Endodermal cell (in vitro differentiated cells): ENCODE data around the gene MTHFD2L. TPM values are rescaled to one million over a fixed set of nuclear protein-coding genes. Genes with fewer than 3 reads are reported as not detected.

Experiments
- DNase-seq: peaks from one replicate; pipeline ENCODE4 v3.0.0-alpha.2; 2017
- H3K27ac ChIP-seq: 2 replicates; pipeline ENCODE4 v1.5.1; 2013; ENCODE audit warnings: mild to moderate bottlenecking, low read depth, low read length, moderate library complexity
- H3K27me3 ChIP-seq: 2 replicates; pipeline ENCODE4 v1.6.1; 2013; ENCODE audit warnings: mild to moderate bottlenecking, low read length, moderate library complexity; ENCODE audit not compliant: insufficient read depth, control insufficient read depth, poor library complexity, severe bottlenecking
- H3K36me3 ChIP-seq: 2 replicates; pipeline ENCODE4 v1.7.0; 2013; ENCODE audit warnings: mild to moderate bottlenecking, low read length, moderate library complexity; ENCODE audit not compliant: control insufficient read depth, insufficient read depth
- H3K4me1 ChIP-seq: one replicate; pipeline ENCODE4 v1.7.0; 2013; ENCODE audit warnings: low read length; ENCODE audit not compliant: control insufficient read depth, insufficient read depth
- H3K4me3 ChIP-seq: 2 replicates; pipeline ENCODE4 v1.5.1; 2013; ENCODE audit warnings: mild to moderate bottlenecking, low read length, moderate library complexity
- H3K9ac ChIP-seq: 2 replicates; pipeline ENCODE4 v1.6.1; 2013; ENCODE audit warnings: mild to moderate bottlenecking, low read length, moderate library complexity; ENCODE audit not compliant: poor library complexity, severe bottlenecking; ENCODE audit errors: extremely low read depth
- H3K9me3 ChIP-seq: 2 replicates; pipeline ENCODE4 v1.6.1; 2013; ENCODE audit warnings: mild to moderate bottlenecking, low read length, moderate library complexity; ENCODE audit not compliant: control insufficient read depth
- H3K27ac Mint-ChIP-seq: 2 replicates; pipeline ENCODE4 v1.8.0; 2020; ENCODE audit warnings: mixed read lengths
- H3K27me3 Mint-ChIP-seq: 2 replicates; pipeline ENCODE4 v1.8.0; 2021; ENCODE audit warnings: mild to moderate bottlenecking, mixed read lengths; ENCODE audit not compliant: insufficient read depth
- H3K36me3 Mint-ChIP-seq: 2 replicates; pipeline ENCODE4 v1.8.0; 2020; ENCODE audit warnings: low read depth, mixed read lengths
- H3K4me1 Mint-ChIP-seq: 2 replicates; pipeline ENCODE4 v1.8.0; 2020; ENCODE audit warnings: mixed read lengths
- H3K4me3 Mint-ChIP-seq: 2 replicates; pipeline ENCODE4 v1.8.0; 2020; ENCODE audit warnings: mild to moderate bottlenecking, moderate library complexity, mixed read lengths
- H3K9me3 Mint-ChIP-seq: 2 replicates; pipeline ENCODE4 v1.8.0; 2020; ENCODE audit warnings: mild to moderate bottlenecking, mixed read lengths
- WGBS, 2 experiments: methylation state at CpG; one replicate each; pipeline versions ENCODE4 v1.1.5 to v1.1.7; 2013; ENCODE audit warnings: missing lambda C conversion rate in 2 of 2, mixed read lengths in 1 of 2; ENCODE audit not compliant: insufficient coverage in 1 of 2, insufficient read length in 1 of 2; 5-methylcytosine and 5-hydroxymethylcytosine counted together
- total RNA-seq, 2 donors: library from RNA; stranded (reverse); fragmentation: NEBNext Ultra II Directional in 1 of 2; extraction: Animal tissue kit (Norgen Biotek cat#: 25700) in 1 of 2; gene quantifications; 2 replicates in 1 of 2; 3 replicates in 1 of 2; pipeline ENCODE4 v1.2.1, GENCODE V29; 2021
- TF ChIP-seq, protein P1 (sequence below): fragments of 200-600 bp; sonication (generic); conservative IDR thresholded peaks from 2 replicates; pipeline ENCODE4 v1.5.0; 2021; ENCODE audit warnings: antibody characterized with exemption, mild to moderate bottlenecking

Gene MTHFD2L
- total RNA-seq, 2 donors from 2014 or later, result 10.4 to 11.5 TPM

DNA sequence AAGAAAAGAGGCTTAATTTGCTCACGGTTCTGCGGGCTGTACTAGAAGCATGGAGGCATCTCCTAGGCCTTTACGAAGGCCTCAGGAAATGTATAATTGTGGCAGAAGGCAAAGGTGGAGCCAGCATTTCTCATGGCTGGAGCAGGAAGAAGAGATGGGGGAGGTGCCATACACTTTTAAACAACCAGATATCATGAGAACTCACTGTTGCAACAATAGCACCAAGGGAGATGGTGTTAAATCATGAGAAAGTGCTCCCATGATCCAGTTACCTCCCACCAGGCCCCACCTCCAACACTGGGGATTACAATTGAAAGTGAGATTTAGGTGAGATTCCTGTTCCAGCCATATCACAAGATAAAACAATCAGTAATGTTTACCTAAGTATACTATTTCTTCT lies 45.5 kb downstream of the MTHFD2L start:
- no peak for DNase-seq
- H3K27me3 Mint-ChIP-seq, result peaks cover 8% of the 10 kb centered on the region
- no peak overlapping the region for H3K27ac Mint-ChIP-seq
- Histone ChIP-seq H3K4me1 (peaks cover 7% of the 10 kb centered on the region), H3K9me3 (no peaks in the 10 kb centered on the region), H3K9ac (no peak overlapping the region), H3K36me3 (no peaks in the 10 kb centered on the region), H3K4me3 (no peak overlapping the region), H3K27me3 (peaks cover 27% of the 10 kb centered on the region), H3K27ac (no peak overlapping the region)
- H3K4me3 Mint-ChIP-seq, result peak overlapping the region; percentile 2
- no peaks in the 10 kb centered on the region for H3K36me3 Mint-ChIP-seq
- H3K4me1 Mint-ChIP-seq, result peaks cover 45% of the 10 kb centered on the region
- 80 to 93% methylated on average over 2 to 3 of the region's 3 CpGs for WGBS, 2 experiments
- TF ChIP-seq, protein P1, sequence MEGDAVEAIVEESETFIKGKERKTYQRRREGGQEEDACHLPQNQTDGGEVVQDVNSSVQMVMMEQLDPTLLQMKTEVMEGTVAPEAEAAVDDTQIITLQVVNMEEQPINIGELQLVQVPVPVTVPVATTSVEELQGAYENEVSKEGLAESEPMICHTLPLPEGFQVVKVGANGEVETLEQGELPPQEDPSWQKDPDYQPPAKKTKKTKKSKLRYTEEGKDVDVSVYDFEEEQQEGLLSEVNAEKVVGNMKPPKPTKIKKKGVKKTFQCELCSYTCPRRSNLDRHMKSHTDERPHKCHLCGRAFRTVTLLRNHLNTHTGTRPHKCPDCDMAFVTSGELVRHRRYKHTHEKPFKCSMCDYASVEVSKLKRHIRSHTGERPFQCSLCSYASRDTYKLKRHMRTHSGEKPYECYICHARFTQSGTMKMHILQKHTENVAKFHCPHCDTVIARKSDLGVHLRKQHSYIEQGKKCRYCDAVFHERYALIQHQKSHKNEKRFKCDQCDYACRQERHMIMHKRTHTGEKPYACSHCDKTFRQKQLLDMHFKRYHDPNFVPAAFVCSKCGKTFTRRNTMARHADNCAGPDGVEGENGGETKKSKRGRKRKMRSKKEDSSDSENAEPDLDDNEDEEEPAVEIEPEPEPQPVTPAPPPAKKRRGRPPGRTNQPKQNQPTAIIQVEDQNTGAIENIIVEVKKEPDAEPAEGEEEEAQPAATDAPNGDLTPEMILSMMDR, result no peak
- H3K9me3 Mint-ChIP-seq, result no peaks in the 10 kb centered on the region

DNA sequence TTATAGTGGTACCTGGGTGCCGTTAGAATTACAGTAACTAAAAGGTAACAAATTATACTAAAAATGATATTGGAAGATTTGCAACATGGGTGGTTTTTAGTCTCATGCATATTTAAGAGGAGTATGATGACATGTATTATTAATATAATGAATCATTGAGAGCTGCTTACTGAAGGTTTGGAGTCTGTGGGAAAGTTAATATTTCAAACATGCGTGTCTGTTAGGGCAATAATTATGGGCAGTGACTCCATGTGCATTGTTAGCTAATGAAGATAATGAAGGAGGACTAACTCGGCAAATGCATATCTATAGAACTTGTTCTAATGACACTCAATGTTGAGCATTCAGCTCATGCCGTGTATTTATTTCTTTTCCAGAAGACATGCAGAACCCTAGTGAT lies 47.1 kb downstream of the MTHFD2L start:
- H3K4me1 ChIP-seq, result peaks cover 7% of the 10 kb centered on the region
- H3K27ac ChIP-seq, result no peak overlapping the region
- Mint-ChIP-seq H3K27me3 (peaks cover 6% of the 10 kb centered on the region), H3K36me3 (peaks cover 6% of the 10 kb centered on the region), H3K9me3 (no peaks in the 10 kb centered on the region), H3K27ac (no peak overlapping the region), H3K4me1 (peaks cover 45% of the 10 kb centered on the region), H3K4me3 (no peak overlapping the region)
- 94 to 100% methylated on average over 3 of the region's 4 CpGs for WGBS, 2 experiments
- no peak overlapping the region for H3K9ac ChIP-seq
- no peaks in the 10 kb centered on the region for H3K9me3 ChIP-seq
- H3K4me3 ChIP-seq, result no peak overlapping the region
- no peaks in the 10 kb centered on the region for H3K36me3 ChIP-seq
- no peak for DNase-seq
- TF ChIP-seq, protein P1, result no peak
- H3K27me3 ChIP-seq, result peaks cover 27% of the 10 kb centered on the region

DNA sequence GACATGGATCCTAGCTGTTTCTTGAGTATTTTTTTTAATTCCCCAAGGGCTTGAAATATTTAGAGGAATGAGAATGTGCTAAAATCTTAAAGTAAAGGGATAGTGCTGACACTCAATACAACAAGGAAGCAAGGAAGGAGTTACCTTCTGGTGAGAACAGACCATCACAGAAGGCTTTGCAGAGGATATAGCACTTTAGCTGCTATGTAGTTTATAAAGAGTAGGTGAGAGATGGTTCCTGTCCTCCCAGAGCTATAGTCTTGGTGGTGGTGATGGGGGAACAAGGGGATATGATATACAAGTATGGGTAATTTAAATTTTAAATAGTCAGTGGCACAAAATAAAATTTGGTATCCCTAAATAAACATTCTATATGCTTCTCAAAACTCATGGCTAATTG lies 47.6 kb downstream of the MTHFD2L start:
- H3K36me3 Mint-ChIP-seq, result peaks cover 6% of the 10 kb centered on the region
- TF ChIP-seq, protein P1, result no peak
- Histone ChIP-seq H3K36me3 (no peaks in the 10 kb centered on the region), H3K4me3 (no peak overlapping the region), H3K27ac (no peak overlapping the region), H3K27me3 (peaks cover 23% of the 10 kb centered on the region), H3K9me3 (no peaks in the 10 kb centered on the region), H3K9ac (no peak overlapping the region), H3K4me1 (peaks cover 7% of the 10 kb centered on the region)
- no peaks in the 10 kb centered on the region for H3K9me3 Mint-ChIP-seq
- no peak for DNase-seq
- H3K27me3 Mint-ChIP-seq, result peaks cover 5% of the 10 kb centered on the region
- H3K4me1 Mint-ChIP-seq, result peaks cover 45% of the 10 kb centered on the region
- H3K4me3 Mint-ChIP-seq, result no peak overlapping the region
- H3K27ac Mint-ChIP-seq, result no peak overlapping the region
